H9 (cell line): ENCODE measurements around the gene IL11RA. TPM values are rescaled to one million over a fixed set of nuclear protein-coding genes. Genes with fewer than 3 reads are reported as not detected.

Experiments used
- DNase-seq: peaks from one replicate; pipeline ENCODE4 v3.0.0-alpha.2; 2017
- H2AFZ ChIP-seq: one replicate; pipeline ENCODE4 v1.6.1; 2013; ENCODE audit warnings: mild to moderate bottlenecking, low read length, control low read depth, moderate library complexity
- H2AK5ac ChIP-seq: 2 replicates; pipeline ENCODE4 v1.6.1; 2013; ENCODE audit warnings: low read length, control low read depth, mixed read lengths; ENCODE audit not compliant: insufficient read length
- H2BK120ac ChIP-seq: one replicate; pipeline ENCODE4 v1.6.1; 2013; ENCODE audit warnings: low read depth, mild to moderate bottlenecking, low read length, control low read depth, inconsistent platforms; ENCODE audit not compliant: poor library complexity, severe bottlenecking
- H2BK12ac ChIP-seq: 2 replicates; pipeline ENCODE4 v1.6.1; 2013; ENCODE audit warnings: low read length, control low read depth, mixed read lengths, low read depth; ENCODE audit not compliant: insufficient read length
- H2BK15ac ChIP-seq: 2 replicates; pipeline ENCODE4 v1.6.1; 2013; ENCODE audit warnings: low read depth, low read length, control low read depth
- H2BK20ac ChIP-seq: one replicate; pipeline ENCODE4 v1.6.1; 2013; ENCODE audit warnings: low read depth, mild to moderate bottlenecking, low read length, control low read depth, inconsistent platforms; ENCODE audit not compliant: poor library complexity, severe bottlenecking
- H2BK5ac ChIP-seq: 2 replicates; pipeline ENCODE4 v1.6.1; 2013; ENCODE audit warnings: low read length, control low read depth, mixed read lengths; ENCODE audit not compliant: insufficient read length
- H3K14ac ChIP-seq: 2 replicates; pipeline ENCODE4 v1.6.1; 2013; ENCODE audit warnings: low read length, control low read depth; ENCODE audit not compliant: insufficient read depth
- H3K18ac ChIP-seq: 2 replicates; pipeline ENCODE4 v1.6.1; 2013; ENCODE audit warnings: low read depth, mild to moderate bottlenecking, mixed read lengths, low read length, control low read depth; ENCODE audit not compliant: insufficient read length
- H3K23ac ChIP-seq: 2 replicates; pipeline ENCODE4 v1.6.1; 2013; ENCODE audit warnings: low read length, control low read depth, mixed read lengths, low read depth; ENCODE audit not compliant: insufficient read length
- H3K23me2 ChIP-seq: 2 replicates; pipeline ENCODE4 v1.6.1; 2013; ENCODE audit warnings: low read depth, mild to moderate bottlenecking, mixed read lengths, low read length, control low read depth; ENCODE audit not compliant: insufficient read length, poor library complexity, severe bottlenecking
- H3K27ac ChIP-seq: 2 replicates; pipeline ENCODE4 v1.5.1; 2013; ENCODE audit warnings: low read length, control low read depth, mixed read lengths, low read depth; ENCODE audit not compliant: insufficient read length
- H3K27me3 ChIP-seq: 2 replicates; pipeline ENCODE4 v1.6.1; 2013; ENCODE audit warnings: low read length, control low read depth, inconsistent platforms; ENCODE audit not compliant: insufficient read depth
- H3K4ac ChIP-seq: 2 replicates; pipeline ENCODE4 v1.6.1; 2013; ENCODE audit warnings: low read depth, mild to moderate bottlenecking, control low read depth, inconsistent platforms, low read length, moderate library complexity
- H3K4me1 ChIP-seq: 2 replicates; pipeline ENCODE4 v1.6.1; 2013; ENCODE audit warnings: low read length, control low read depth, inconsistent platforms; ENCODE audit not compliant: insufficient read depth
- H3K4me2 ChIP-seq: 2 replicates; pipeline ENCODE4 v1.6.1; 2013; ENCODE audit warnings: low read length, control low read depth, mixed read lengths; ENCODE audit not compliant: insufficient read length, insufficient read depth
- H3K56ac ChIP-seq: 2 replicates; pipeline ENCODE4 v1.6.1; 2013; ENCODE audit warnings: low read depth, mild to moderate bottlenecking, mixed read lengths, low read length, control low read depth; ENCODE audit not compliant: insufficient read length
- H3K79me1 ChIP-seq: 2 replicates; pipeline ENCODE4 v1.6.1; 2013; ENCODE audit warnings: low read depth, mild to moderate bottlenecking, moderate library complexity, low read length, control low read depth, inconsistent platforms; ENCODE audit not compliant: insufficient read depth, poor library complexity, severe bottlenecking
- H3K79me2 ChIP-seq: 2 replicates; pipeline ENCODE4 v1.6.1; 2013; ENCODE audit warnings: low read length, control low read depth, inconsistent platforms; ENCODE audit not compliant: insufficient read depth
- H3K9ac ChIP-seq: 2 replicates; pipeline ENCODE4 v1.6.1; 2013; ENCODE audit warnings: low read length, control low read depth, mixed read lengths; ENCODE audit not compliant: insufficient read length; ENCODE audit errors: extremely low read depth
- H3K9me3 ChIP-seq: one replicate; pipeline ENCODE4 v1.6.1; 2013; ENCODE audit warnings: low read depth, low read length, inconsistent platforms; ENCODE audit not compliant: control insufficient read depth
- H3T11ph ChIP-seq: one replicate; pipeline ENCODE4 v1.6.1; 2013; ENCODE audit warnings: mild to moderate bottlenecking, low read length, control low read depth, inconsistent platforms
- H4K20me1 ChIP-seq: one replicate; pipeline ENCODE4 v1.6.1; 2013; ENCODE audit not compliant: control insufficient read depth, insufficient read length, insufficient read depth
- H4K5ac ChIP-seq: 2 replicates; pipeline ENCODE4 v1.6.1; 2013; ENCODE audit warnings: low read depth, mild to moderate bottlenecking, mixed read lengths, low read length, control low read depth; ENCODE audit not compliant: insufficient read length
- H4K8ac ChIP-seq: replicated peaks from 2 replicates; pipeline ENCODE4 v1.6.1; 2013; ENCODE audit warnings: low read length, control low read depth, mixed read lengths, low read depth; ENCODE audit not compliant: insufficient read length
- H4K91ac ChIP-seq: 2 replicates; pipeline ENCODE4 v1.6.1; 2013; ENCODE audit warnings: low read depth, mild to moderate bottlenecking, moderate library complexity, mixed read lengths, low read length, control low read depth; ENCODE audit not compliant: insufficient read length
- H3K27ac Mint-ChIP-seq, 3 experiments: 2 replicates in 2 of 3; 3 replicates in 1 of 3; pipeline ENCODE4 v1.8.0; 2020 to 2021; ENCODE audit warnings: mixed read lengths in 3 of 3, mild to moderate bottlenecking in 1 of 3, moderate library complexity in 1 of 3
- H3K27me3 Mint-ChIP-seq: 2 replicates; pipeline ENCODE4 v1.8.0; 2021; ENCODE audit warnings: low read depth, mild to moderate bottlenecking, moderate library complexity, mixed read lengths
- H3K36me3 Mint-ChIP-seq, 3 experiments: 2 replicates in 2 of 3; 3 replicates in 1 of 3; pipeline ENCODE4 v1.8.0; 2020 to 2021; ENCODE audit warnings: low read depth in 3 of 3, mixed read lengths in 3 of 3; ENCODE audit not compliant: insufficient read depth in 1 of 3
- H3K4me1 Mint-ChIP-seq, 2 experiments: 2 replicates each; pipeline ENCODE4 v1.8.0; 2020; ENCODE audit warnings: mixed read lengths in 2 of 2
- H3K4me3 Mint-ChIP-seq, 2 experiments: 2 replicates in 1 of 2; 3 replicates in 1 of 2; pipeline ENCODE4 v1.8.0; 2020 to 2021; ENCODE audit warnings: mild to moderate bottlenecking in 2 of 2, mixed read lengths in 2 of 2, moderate library complexity in 1 of 2
- H3K9me3 Mint-ChIP-seq, 2 experiments: 2 replicates in 1 of 2; 3 replicates in 1 of 2; pipeline ENCODE4 v1.8.0; 2020; ENCODE audit warnings: mild to moderate bottlenecking in 2 of 2, mixed read lengths in 2 of 2, moderate library complexity in 1 of 2
- CTCF ChIP-seq: fragments of 200-600 bp; sonication (generic); conservative IDR thresholded peaks from 3 replicates; pipeline ENCODE4 v1.8.0; 2021; ENCODE audit warnings: antibody characterized with exemption, mild to moderate bottlenecking
- WGBS: extraction: QIAGEN DNeasy Blood & Tissue Kit; methylation state at CpG from one replicate; pipeline ENCODE4 v1.1.7; 2013; ENCODE audit warnings: missing lambda C conversion rate, low lambda C conversion rate, mixed read lengths; ENCODE audit not compliant: insufficient read length; ENCODE audit errors: extremely low coverage; 5-methylcytosine and 5-hydroxymethylcytosine counted together
- total RNA-seq: library from RNA; stranded (reverse); gene quantifications from 2 replicates; pipeline ENCODE4 v1.2.1, GENCODE V29; 2021

The IL11RA gene
- total RNA-seq, 1 experiment from 2014 or later = 8.7 TPM

- Histone ChIP-seq H3T11ph (no peak overlapping the region), H2BK20ac (no peak overlapping the region), H3K14ac (no peak overlapping the region), H4K5ac (no peak overlapping the region), H2BK15ac (no peak overlapping the region), H2BK5ac (no peak overlapping the region), H3K9me3 (no peaks in the 10 kb centered on the region), H3K79me2 (no peaks in the 10 kb centered on the region; the same call in 1 of the 2 replicates), H2AK5ac (no peak overlapping the region), H4K20me1 (no peaks in the 10 kb centered on the region), H3K18ac (no peak overlapping the region), H3K4ac (no peak overlapping the region), H3K4me2 (no peak overlapping the region), H3K23me2 (peaks cover 20% of the 10 kb centered on the region), H3K27me3 (peaks cover 26% of the 10 kb centered on the region), H2BK12ac (no peak overlapping the region), H3K27ac (no peak overlapping the region), H2AFZ (no peak overlapping the region), H4K8ac (no peak overlapping the region), H3K23ac (no peak overlapping the region), H3K56ac (no peak overlapping the region), H3K79me1 (no peaks in the 10 kb centered on the region), H3K4me1 (peaks cover under 1% of the 10 kb centered on the region; the same call in 1 of the 2 replicates), H2BK120ac (no peak overlapping the region), H4K91ac (no peak overlapping the region), H3K9ac (no peak overlapping the region)
- H3K36me3 Mint-ChIP-seq = peaks cover 2 to 15% (median 10%) of the 10 kb centered on the region in 3 experiments; a peak in 6 of 7 replicates
- peaks cover 26 to 39% of the 10 kb centered on the region in 2 experiments for H3K4me1 Mint-ChIP-seq
- DNase-seq = no peak
- TF ChIP-seq CTCF = no peak
- peaks cover 56% of the 10 kb centered on the region for H3K27me3 Mint-ChIP-seq
- no peak overlapping the region for H3K4me3 Mint-ChIP-seq
- no CpG with 5 or more reads among the region's 5 CpGs for WGBS
- no peak overlapping the region for H3K27ac Mint-ChIP-seq
- peaks cover 0 to 6% of the 10 kb centered on the region in 2 experiments; a peak in 2 of 5 replicates for H3K9me3 Mint-ChIP-seq
Observed at GRCh38 chr9:34633166-34633565, 18.8 kb upstream of the IL11RA start.
